GM20000 (cell line): ENCODE measurements around the gene IGFBP1.

ENCODE experiments used
- DNase-seq: peaks from one replicate; pipeline ENCODE4 v3.0.0; 2012; ENCODE audit warnings: low spot score
- CTCF ChIP-seq: IDR thresholded peaks from 2 replicates; pipeline ENCODE4 v1.5.1; 2012; ENCODE audit warnings: mild to moderate bottlenecking, control low read depth; ENCODE audit errors: extremely low read depth, missing control alignments

Gene IGFBP1

DNA sequence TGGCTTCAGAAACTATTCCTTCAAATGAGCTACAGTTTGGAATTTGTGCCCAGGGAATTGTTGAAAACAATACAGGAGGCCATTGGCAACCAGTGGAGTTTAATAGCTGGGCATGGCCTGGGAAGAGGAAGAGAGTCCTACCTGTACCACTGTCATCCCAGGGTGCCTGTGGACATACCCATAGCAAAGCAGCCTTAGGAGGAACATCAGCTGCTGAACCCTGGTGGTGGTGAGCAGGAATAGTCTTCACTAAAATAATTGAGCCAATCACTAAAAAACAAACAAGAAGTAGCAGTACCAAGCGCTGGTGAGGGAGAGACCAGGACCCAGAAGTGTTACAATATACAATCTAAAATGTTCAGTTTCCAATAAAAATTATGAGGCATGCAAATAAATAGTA lies 14.5 kb downstream of the IGFBP1 start:
- no peak for DNase-seq
- TF ChIP-seq CTCF = no peak

GRCh38 chr7:45909561-45909960 lies 21.3 kb downstream of the IGFBP1 start:
- no peak for DNase-seq
- no peak for TF ChIP-seq CTCF

DNA sequence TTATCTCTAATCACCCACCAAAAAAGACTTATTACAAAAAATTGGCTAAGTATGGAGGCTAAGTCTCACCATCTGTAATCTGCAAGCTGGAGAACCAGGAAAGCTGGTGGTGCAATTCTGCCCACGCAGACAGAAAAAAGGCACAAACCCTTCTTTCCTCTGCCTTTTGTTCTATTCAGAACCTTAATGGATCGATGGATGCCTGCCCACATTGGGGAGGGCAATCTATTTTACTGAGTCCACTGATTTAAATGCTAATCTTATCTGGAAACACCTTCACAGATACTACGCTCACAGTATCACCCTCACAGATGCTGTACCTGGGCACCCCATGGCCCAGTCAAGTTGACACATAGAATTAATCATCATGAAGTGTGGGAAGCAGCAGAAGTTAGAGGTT lies 22.6 kb downstream of the IGFBP1 start:
- no peak for DNase-seq
- TF ChIP-seq CTCF = no peak

- DNase-seq = no peak
- TF ChIP-seq CTCF = no peak
Observed at GRCh38 chr7:45911311-45911710, 23.0 kb downstream of the IGFBP1 start.

- no peak for TF ChIP-seq CTCF
- DNase-seq = no peak
Observed at GRCh38 chr7:45912972-45913371, 24.7 kb downstream of the IGFBP1 start.

DNA sequence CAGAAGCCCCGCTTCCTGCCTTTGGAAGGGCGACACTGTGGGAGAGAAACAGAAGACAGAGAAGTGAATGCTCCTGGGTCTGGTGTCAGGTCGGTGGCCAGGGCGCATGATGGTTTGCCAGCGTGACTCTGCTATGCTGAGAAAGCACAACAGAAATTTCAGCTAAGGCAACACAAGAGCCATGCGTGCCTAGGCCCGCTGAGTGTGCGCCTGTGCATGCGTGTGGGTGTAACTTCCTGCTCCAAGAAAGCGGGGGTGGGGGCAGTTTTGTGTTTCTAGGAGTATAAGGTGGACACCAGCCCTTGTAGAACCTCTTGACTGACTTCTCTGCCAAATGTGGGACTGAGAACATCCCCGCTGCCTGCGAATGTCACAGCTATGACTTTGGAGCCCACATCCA lies 26.6 kb downstream of the IGFBP1 start:
- TF ChIP-seq CTCF = no peak
- DNase-seq = no peak

- no peak for TF ChIP-seq CTCF
- DNase-seq = no peak
Observed at GRCh38 chr7:45915606-45916005, 27.3 kb downstream of the IGFBP1 start.

DNA sequence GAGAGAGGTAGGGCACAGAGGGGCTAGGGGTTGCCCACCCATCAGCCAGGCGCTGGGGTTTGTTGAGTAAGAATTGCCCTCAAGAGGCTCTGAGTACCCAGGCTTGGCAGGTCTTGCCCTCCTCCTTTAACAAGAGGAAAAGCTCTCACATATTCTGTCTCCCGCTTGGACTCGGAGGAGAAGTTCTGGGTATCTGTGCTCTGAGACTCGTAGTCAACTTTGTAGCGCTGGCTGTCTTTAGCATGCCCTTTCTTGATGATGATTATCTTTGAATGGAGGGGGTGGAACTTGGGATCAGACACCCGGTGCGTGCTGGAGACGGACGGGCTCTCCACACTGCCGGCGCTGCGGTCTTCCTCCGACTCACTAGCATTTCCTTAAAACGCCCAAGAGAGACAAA lies 28.8 kb downstream of the IGFBP1 start:
- no peak for DNase-seq
- TF ChIP-seq CTCF = no peak
